Prostate gland (tissue), 2 donors: ENCODE measurements around the gene PAX2.

Source experiments
- POLR2A ChIP-seq: fragments of 450-650 bp; IDR thresholded peaks from one replicate; pipeline ENCODE4 v1.6.1; 2016; ENCODE audit warnings: antibody characterized with exemption, mild to moderate bottlenecking
- POLR2AphosphoS5 ChIP-seq: sonication (generic); formaldehyde crosslinking; IDR thresholded peaks from one replicate; pipeline ENCODE4 v1.6.1; 2017; ENCODE audit warnings: antibody characterized with exemption
- TF ChIP-seq, protein P1 (sequence below), 4 experiments: fragments of 200-600 bp in 2 of 4; fragments of 450-650 bp in 2 of 4; sonication (generic) in 2 of 4; IDR thresholded peaks; 1 replicate in 3 of 4; 2 replicates in 1 of 4; pipeline ENCODE4 v1.5.1; 2016 to 2019; ENCODE audit warnings: antibody characterized with exemption in 4 of 4, mild to moderate bottlenecking in 2 of 4, moderate library complexity in 2 of 4

DNA sequence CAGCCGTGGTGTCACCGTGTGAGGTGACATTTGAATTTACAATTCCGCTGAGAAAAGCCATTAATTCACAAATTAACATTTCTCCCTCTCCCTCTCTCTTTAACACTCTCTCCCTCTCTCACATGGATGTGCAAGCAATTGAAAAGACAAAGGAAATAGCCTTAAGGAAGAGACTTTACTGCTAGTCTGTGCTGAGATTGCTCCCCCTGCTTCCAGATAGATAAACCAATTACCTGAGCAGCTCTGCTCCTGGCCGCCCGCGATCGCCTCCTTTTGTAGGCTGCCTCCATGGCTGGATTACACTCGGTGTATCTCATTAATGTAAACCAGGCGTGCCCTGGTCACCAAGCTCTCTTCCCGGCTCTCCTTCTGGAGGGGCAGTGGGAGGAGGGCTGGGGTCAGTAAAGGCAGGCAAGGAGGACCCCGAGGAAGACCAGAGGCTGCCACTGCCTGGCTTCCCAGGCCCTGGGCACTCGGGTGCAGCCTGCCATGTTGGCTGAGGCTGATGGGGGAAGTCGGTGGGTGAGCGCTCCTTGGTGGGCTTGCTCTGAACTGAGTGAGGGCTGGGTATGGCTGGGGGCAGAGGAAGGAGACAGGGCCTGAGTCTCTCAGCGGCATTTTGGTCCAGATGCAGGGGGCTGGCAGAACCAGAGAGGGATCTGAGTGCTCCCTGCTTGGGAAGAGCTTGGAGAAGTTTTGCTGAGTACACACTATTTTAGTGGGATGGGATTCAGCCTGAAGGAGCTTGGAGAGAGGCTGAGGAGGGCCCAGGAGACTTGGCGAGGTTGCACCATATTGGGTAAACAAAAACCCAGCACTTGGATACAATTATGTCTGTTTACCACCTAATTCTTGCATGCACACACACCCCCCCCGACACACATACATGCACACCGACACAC, 42.9 kb downstream of the PAX2 start:
- TF ChIP-seq POLR2A = no peak
- TF ChIP-seq, protein P1, sequence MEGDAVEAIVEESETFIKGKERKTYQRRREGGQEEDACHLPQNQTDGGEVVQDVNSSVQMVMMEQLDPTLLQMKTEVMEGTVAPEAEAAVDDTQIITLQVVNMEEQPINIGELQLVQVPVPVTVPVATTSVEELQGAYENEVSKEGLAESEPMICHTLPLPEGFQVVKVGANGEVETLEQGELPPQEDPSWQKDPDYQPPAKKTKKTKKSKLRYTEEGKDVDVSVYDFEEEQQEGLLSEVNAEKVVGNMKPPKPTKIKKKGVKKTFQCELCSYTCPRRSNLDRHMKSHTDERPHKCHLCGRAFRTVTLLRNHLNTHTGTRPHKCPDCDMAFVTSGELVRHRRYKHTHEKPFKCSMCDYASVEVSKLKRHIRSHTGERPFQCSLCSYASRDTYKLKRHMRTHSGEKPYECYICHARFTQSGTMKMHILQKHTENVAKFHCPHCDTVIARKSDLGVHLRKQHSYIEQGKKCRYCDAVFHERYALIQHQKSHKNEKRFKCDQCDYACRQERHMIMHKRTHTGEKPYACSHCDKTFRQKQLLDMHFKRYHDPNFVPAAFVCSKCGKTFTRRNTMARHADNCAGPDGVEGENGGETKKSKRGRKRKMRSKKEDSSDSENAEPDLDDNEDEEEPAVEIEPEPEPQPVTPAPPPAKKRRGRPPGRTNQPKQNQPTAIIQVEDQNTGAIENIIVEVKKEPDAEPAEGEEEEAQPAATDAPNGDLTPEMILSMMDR (IDR thresholded peaks at IDR 0.05) = no peak
- no peak for TF ChIP-seq POLR2AphosphoS5
